GM23248 (cell line): ENCODE measurements around the gene SESN1. TPM values are rescaled to one million over a fixed set of nuclear protein-coding genes. Genes with fewer than 3 reads are reported as not detected.

Experiments
- DNase-seq: peaks from one replicate; pipeline ENCODE4 v3.0.0-alpha.2; 2015
- H2AFZ ChIP-seq: fragments of 200-600 bp; sonication (generic); 2 replicates; pipeline ENCODE4 v1.6.1; 2016; ENCODE audit warnings: antibody characterized with exemption
- H3F3A ChIP-seq: fragments of 200-600 bp; sonication (generic); 2 replicates; pipeline ENCODE4 v1.6.1; 2016; ENCODE audit warnings: mild to moderate bottlenecking, antibody characterized with exemption, mixed run types; ENCODE audit not compliant: insufficient read depth
- H3K27ac ChIP-seq: fragments of 200-600 bp; sonication (generic); 2 replicates; pipeline ENCODE4 v1.5.1; 2016; ENCODE audit warnings: mild to moderate bottlenecking
- H3K27me3 ChIP-seq: fragments of 200-600 bp; sonication (generic); replicated peaks from 2 replicates; pipeline ENCODE4 v1.6.1; 2016; ENCODE audit warnings: mild to moderate bottlenecking; ENCODE audit not compliant: insufficient read depth
- H3K36me3 ChIP-seq: fragments of 200-600 bp; sonication (generic); 2 replicates; pipeline ENCODE4 v1.6.1; 2016; ENCODE audit warnings: low read depth, mild to moderate bottlenecking
- H3K4me1 ChIP-seq: fragments of 200-600 bp; sonication (generic); 2 replicates; pipeline ENCODE4 v1.6.1; 2016; ENCODE audit warnings: mild to moderate bottlenecking; ENCODE audit not compliant: insufficient read depth
- H3K4me2 ChIP-seq: fragments of 200-600 bp; sonication (generic); one replicate; pipeline ENCODE4 v1.6.1; 2016; ENCODE audit warnings: mild to moderate bottlenecking; ENCODE audit not compliant: unreplicated experiment
- H3K4me3 ChIP-seq: fragments of 200-600 bp; sonication (generic); 2 replicates; pipeline ENCODE4 v1.5.1; 2016; ENCODE audit warnings: mild to moderate bottlenecking
- H3K79me2 ChIP-seq: fragments of 200-600 bp; sonication (generic); 2 replicates; pipeline ENCODE4 v1.6.1; 2016; ENCODE audit warnings: mild to moderate bottlenecking; ENCODE audit not compliant: insufficient read depth
- H3K9ac ChIP-seq: fragments of 200-600 bp; sonication (generic); 2 replicates; pipeline ENCODE4 v1.6.1; 2016; ENCODE audit warnings: mild to moderate bottlenecking
- H3K9me2 ChIP-seq: fragments of 200-600 bp; sonication (generic); 2 replicates; pipeline ENCODE4 v1.6.1; 2016; ENCODE audit warnings: mixed run types, mild to moderate bottlenecking, moderate library complexity; ENCODE audit not compliant: insufficient read depth
- H3K9me3 ChIP-seq: fragments of 200-600 bp; sonication (generic); one replicate; pipeline ENCODE4 v1.6.1; 2017; ENCODE audit warnings: low read depth
- H4K20me1 ChIP-seq: fragments of 200-600 bp; sonication (generic); 2 replicates; pipeline ENCODE4 v1.6.0; 2016; ENCODE audit not compliant: insufficient read depth
- EZH2 ChIP-seq: fragments of 200-600 bp; sonication (generic); IDR thresholded peaks from 2 replicates; pipeline ENCODE4 v1.6.1; 2018; ENCODE audit warnings: antibody characterized with exemption, mild to moderate bottlenecking; ENCODE audit not compliant: insufficient read depth, poor library complexity, severe bottlenecking
- EZH2phosphoT487 ChIP-seq: fragments of 200-600 bp; sonication (generic); IDR thresholded peaks from 2 replicates; pipeline ENCODE4 v1.6.1; 2018; ENCODE audit warnings: antibody characterized with exemption, moderate library complexity, mild to moderate bottlenecking, low read depth; ENCODE audit not compliant: insufficient read depth
- WGBS, 2 experiments: methylation state at CpG; one replicate each; pipeline ENCODE4 v1.1.6; 2015 to 2017; ENCODE audit warnings: low lambda C conversion rate in 2 of 2, low coverage in 1 of 2; ENCODE audit errors: missing lambda C conversion rate in 2 of 2; 5-methylcytosine and 5-hydroxymethylcytosine counted together
- in situ Hi-C: fragments of 300-500 bp; cut with MboI; formaldehyde crosslinking; loops from 2 replicates; pipeline ENCODE4 v1.15.0; 2020
- polyA plus RNA-seq: library from polyadenylated mRNA; unstranded; fragments of >200 nt; fragmentation: Nextera tagmentation; extraction: Ambion mirVana; gene quantifications from 2 replicates; pipeline ENCODE4 v1.2.1, GENCODE V29; 2016
- total RNA-seq: library from RNA; depleted of rRNA; stranded (reverse); fragments of >200 nt; shearing (Covaris generic); gene quantifications from 2 replicates; pipeline ENCODE4 v1.2.3, GENCODE V29; 2014

SESN1 gene
- total and polyA plus RNA-seq, 2 experiments from 2014 or later = 14.2 to 17.6 TPM

GRCh38 chr6:108957221-108957620 is 137.4 kb downstream of the SESN1 start:
- H2AFZ ChIP-seq = no peak overlapping the region
- no peaks in the 10 kb centered on the region for H4K20me1 ChIP-seq
- no peak overlapping the region for H3K9ac ChIP-seq
- no peaks in the 10 kb centered on the region for H3K9me3 ChIP-seq
- no peak overlapping the region for H3K4me3 ChIP-seq
- 75 to 80% methylated on average over 4 of the region's 4 CpGs for WGBS, 2 experiments
- H3K79me2 ChIP-seq = no peaks in the 10 kb centered on the region
- H3F3A ChIP-seq = 0 out of 2 replicates have a peak, but pooled peaks cover 1% of the 10 kb centered on the region
- no peaks in the 10 kb centered on the region for H3K36me3 ChIP-seq
- in situ Hi-C loops = no loop called here
- no peak for DNase-seq
- H3K27ac ChIP-seq = no peak overlapping the region
- no peak for TF ChIP-seq EZH2phosphoT487
- no peak for TF ChIP-seq EZH2
- H3K4me2 ChIP-seq = no peak overlapping the region
- peaks cover 22% of the 10 kb centered on the region for H3K4me1 ChIP-seq
- H3K27me3 ChIP-seq = no peaks in the 10 kb centered on the region
- H3K9me2 ChIP-seq = no peaks in the 10 kb centered on the region

GRCh38 chr6:108955329-108955949 is 139.2 kb downstream of the SESN1 start:
- WGBS, 2 experiments = 85 to 89% methylated on average over 15 of the region's 15 CpGs
- no peak overlapping the region for H3K9ac ChIP-seq
- H3K4me3 ChIP-seq = no peak overlapping the region
- no peak overlapping the region for H2AFZ ChIP-seq
- H3K4me1 ChIP-seq = peaks cover 12% of the 10 kb centered on the region
- no peaks in the 10 kb centered on the region for H3K9me2 ChIP-seq
- in situ Hi-C loops = no loop called here
- no peak overlapping the region for H3K27ac ChIP-seq
- H3K36me3 ChIP-seq = no peaks in the 10 kb centered on the region
- H4K20me1 ChIP-seq = no peaks in the 10 kb centered on the region
- no peak overlapping the region for H3K4me2 ChIP-seq
- H3K79me2 ChIP-seq = no peaks in the 10 kb centered on the region
- no peaks in the 10 kb centered on the region for H3K27me3 ChIP-seq
- TF ChIP-seq EZH2 (no peak), EZH2phosphoT487 (no peak)
- H3K9me3 ChIP-seq = no peaks in the 10 kb centered on the region
- no peak for DNase-seq
- H3F3A ChIP-seq = no peaks in the 10 kb centered on the region

- H4K20me1 ChIP-seq = no peaks in the 10 kb centered on the region
- H3K9me2 ChIP-seq = no peaks in the 10 kb centered on the region
- H3K9me3 ChIP-seq = no peaks in the 10 kb centered on the region
- peak overlapping the region; percentile 63 for H3K4me2 ChIP-seq
- H3K27ac ChIP-seq = peak overlapping the region; percentile 29
- no peak overlapping the region; the same call in 1 of the 2 replicates for H2AFZ ChIP-seq
- peaks cover 12% of the 10 kb centered on the region for H3K4me1 ChIP-seq
- H3K79me2 ChIP-seq = no peaks in the 10 kb centered on the region
- H3F3A ChIP-seq = no peaks in the 10 kb centered on the region
- peak; percentile 67 for DNase-seq
- H3K36me3 ChIP-seq = no peaks in the 10 kb centered on the region
- H3K9ac ChIP-seq = peak overlapping the region; percentile 14; the same call in 1 of the 2 replicates
- no peak overlapping the region for H3K4me3 ChIP-seq
- in situ Hi-C loops = no loop called here
- no peak for TF ChIP-seq EZH2phosphoT487
- no peak for TF ChIP-seq EZH2
- no peaks in the 10 kb centered on the region for H3K27me3 ChIP-seq
These were observed 141.0 kb downstream of the SESN1 start for GRCh38 chr6:108953681-108954080.

- Histone ChIP-seq H3K9me2 (no peaks in the 10 kb centered on the region), H3K9me3 (no peaks in the 10 kb centered on the region), H3K4me2 (peak overlapping the region; percentile 63), H2AFZ (peak overlapping the region; percentile 68), H3K36me3 (no peaks in the 10 kb centered on the region), H4K20me1 (no peaks in the 10 kb centered on the region), H3K4me1 (peaks cover 15% of the 10 kb centered on the region), H3K4me3 (0 out of 2 replicates have a peak overlapping the region, but pooled peaks have one; percentile 2), H3K27ac (peak overlapping the region; percentile 29), H3K27me3 (no peaks in the 10 kb centered on the region), H3K9ac (peak overlapping the region; percentile 14; the same call in 1 of the 2 replicates), H3K79me2 (no peaks in the 10 kb centered on the region), H3F3A (no peaks in the 10 kb centered on the region)
- 7 to 13% methylated on average over 26 to 27 of the region's 27 CpGs for WGBS, 2 experiments
- DNase-seq = peak; percentile 65
- in situ Hi-C loops = no loop called here
- TF ChIP-seq EZH2phosphoT487 (no peak), EZH2 (no peak)
These were observed 141.7 kb downstream of the SESN1 start for GRCh38 chr6:108952776-108953486.
